ENCODE data around the gene LANCL2. TPM values are rescaled to one million over a fixed set of nuclear protein-coding genes. Genes with fewer than 3 reads are reported as not detected.

The LANCL2 gene
- total RNA-seq, 4 donors from 2014 or later: 14.5 to 32.5 (median 24.3) TPM

GRCh38 chr7:55448526-55448925, 83.4 kb downstream of the LANCL2 start:
- 81 to 83% methylated on average over 18 to 22 of the region's 22 CpGs for WGBS, 2 donors
- no peaks in the 10 kb centered on the region for H3K4me1 ChIP-seq
- intact Hi-C loops (cut with DNase I): no loop called here
- DNase-seq: no peak
- H3K36me3 ChIP-seq: no peaks in the 10 kb centered on the region
- TF ChIP-seq, protein P1, sequence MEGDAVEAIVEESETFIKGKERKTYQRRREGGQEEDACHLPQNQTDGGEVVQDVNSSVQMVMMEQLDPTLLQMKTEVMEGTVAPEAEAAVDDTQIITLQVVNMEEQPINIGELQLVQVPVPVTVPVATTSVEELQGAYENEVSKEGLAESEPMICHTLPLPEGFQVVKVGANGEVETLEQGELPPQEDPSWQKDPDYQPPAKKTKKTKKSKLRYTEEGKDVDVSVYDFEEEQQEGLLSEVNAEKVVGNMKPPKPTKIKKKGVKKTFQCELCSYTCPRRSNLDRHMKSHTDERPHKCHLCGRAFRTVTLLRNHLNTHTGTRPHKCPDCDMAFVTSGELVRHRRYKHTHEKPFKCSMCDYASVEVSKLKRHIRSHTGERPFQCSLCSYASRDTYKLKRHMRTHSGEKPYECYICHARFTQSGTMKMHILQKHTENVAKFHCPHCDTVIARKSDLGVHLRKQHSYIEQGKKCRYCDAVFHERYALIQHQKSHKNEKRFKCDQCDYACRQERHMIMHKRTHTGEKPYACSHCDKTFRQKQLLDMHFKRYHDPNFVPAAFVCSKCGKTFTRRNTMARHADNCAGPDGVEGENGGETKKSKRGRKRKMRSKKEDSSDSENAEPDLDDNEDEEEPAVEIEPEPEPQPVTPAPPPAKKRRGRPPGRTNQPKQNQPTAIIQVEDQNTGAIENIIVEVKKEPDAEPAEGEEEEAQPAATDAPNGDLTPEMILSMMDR (IDR thresholded peaks at IDR 0.05): no peak
- no peak for TF ChIP-seq POLR2A (IDR thresholded peaks at IDR 0.05)
- no peaks in the 10 kb centered on the region for H3K27me3 ChIP-seq
- no peaks in the 10 kb centered on the region for H3K9me3 ChIP-seq
- no peak overlapping the region for H3K27ac ChIP-seq
- no peak overlapping the region for H3K4me3 ChIP-seq (replicated peaks in 1 of 3)

- intact Hi-C loops (cut with DNase I): no loop called here
- Histone ChIP-seq H3K27ac (no peak overlapping the region), H3K4me3 (replicated peaks in 1 of 3) (no peak overlapping the region), H3K4me1 (no peaks in the 10 kb centered on the region), H3K9me3 (no peaks in the 10 kb centered on the region), H3K36me3 (no peaks in the 10 kb centered on the region), H3K27me3 (no peaks in the 10 kb centered on the region)
- WGBS, 2 donors: 57 to 60% methylated on average over 8 to 26 of the region's 56 CpGs
- DNase-seq: no peak
- TF ChIP-seq POLR2A (IDR thresholded peaks at IDR 0.05): no peak
- TF ChIP-seq, protein P1 (IDR thresholded peaks at IDR 0.05): no peak
Observed at GRCh38 chr7:55449205-55449991, 84.3 kb downstream of the LANCL2 start.

- WGBS, 2 donors: 90 to 92% methylated on average over 8 of the region's 8 CpGs
- no peak overlapping the region for H3K4me3 ChIP-seq (replicated peaks in 1 of 3)
Observed at GRCh38 chr7:55449992-55450535, 84.9 kb downstream of the LANCL2 start.

DNA sequence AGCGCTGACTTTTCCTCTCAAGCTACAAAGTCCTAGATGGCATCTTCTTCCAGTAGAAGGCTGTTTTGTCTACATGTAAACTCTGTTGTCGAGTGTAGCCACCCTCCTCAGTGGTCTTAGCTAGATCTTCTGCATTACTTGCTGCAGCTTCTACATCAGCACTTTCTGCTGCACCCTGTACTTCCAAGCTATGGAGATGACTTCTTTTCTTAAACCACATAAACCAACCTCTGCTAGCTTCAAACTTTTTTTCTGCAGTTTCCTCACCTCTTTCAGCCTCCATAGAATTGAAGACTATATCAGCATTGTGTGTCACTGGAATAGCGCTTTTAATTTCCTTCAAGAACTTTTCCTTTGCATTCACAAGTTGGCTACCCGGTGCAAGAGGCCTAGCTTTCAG, 87.8 kb downstream of the LANCL2 start:
- DNase-seq: no peak
- no peaks in the 10 kb centered on the region for H3K27me3 ChIP-seq
- H3K36me3 ChIP-seq: no peaks in the 10 kb centered on the region
- H3K4me1 ChIP-seq: no peaks in the 10 kb centered on the region
- H3K9me3 ChIP-seq: no peaks in the 10 kb centered on the region
- no peak overlapping the region for H3K4me3 ChIP-seq (replicated peaks in 1 of 3)
- 93 to 97% methylated on average over 4 of the region's 4 CpGs for WGBS, 2 donors
- TF ChIP-seq, protein P1 (IDR thresholded peaks at IDR 0.05): no peak
- TF ChIP-seq POLR2A (IDR thresholded peaks at IDR 0.05): no peak
- no peak overlapping the region for H3K27ac ChIP-seq
- intact Hi-C loops (cut with DNase I): no loop called here

More at GRCh38 chr7:55449992-55450535, 84.9 kb downstream of the LANCL2 start:
- Histone ChIP-seq H3K9me3 (no peaks in the 10 kb centered on the region), H3K36me3 (no peaks in the 10 kb centered on the region), H3K27ac (no peak overlapping the region), H3K4me1 (no peaks in the 10 kb centered on the region), H3K27me3 (no peaks in the 10 kb centered on the region)
- intact Hi-C loops (cut with DNase I): no loop called here
- DNase-seq: no peak
- TF ChIP-seq POLR2A (IDR thresholded peaks at IDR 0.05): no peak
- TF ChIP-seq, protein P1 (IDR thresholded peaks at IDR 0.05): no peak

GRCh38 chr7:55457801-55458200, 92.7 kb downstream of the LANCL2 start:
- Histone ChIP-seq H3K36me3 (no peaks in the 10 kb centered on the region), H3K4me1 (no peaks in the 10 kb centered on the region), H3K27me3 (no peaks in the 10 kb centered on the region), H3K9me3 (no peaks in the 10 kb centered on the region), H3K27ac (no peak overlapping the region), H3K4me3 (replicated peaks in 1 of 3) (no peak overlapping the region)
- no peak for TF ChIP-seq POLR2A (IDR thresholded peaks at IDR 0.05)
- TF ChIP-seq, protein P1 (IDR thresholded peaks at IDR 0.05): no peak
- no peak for DNase-seq
- intact Hi-C loops (cut with DNase I): no loop called here
- 94 to 96% methylated on average over 1 of the region's 1 CpG for WGBS, 2 donors
